DND-41 (cell line): ENCODE data around the gene GPT2.

ENCODE experiments used
- ATAC-seq: fragments of 200-7000 bp; cut with Tn5 transposase; 3 replicates; pipeline ENCODE4 v1.9.1; 2021; ENCODE audit warnings: low read depth; ENCODE audit not compliant: insufficient read depth
- DNase-seq: peaks from one replicate; pipeline ENCODE4 v3.0.0-alpha.2; 2020
- H2AFZ ChIP-seq: 2 replicates; pipeline ENCODE4 v1.6.0; 2012; ENCODE audit warnings: low read depth, low read length
- H3K27ac ChIP-seq: 2 replicates; pipeline ENCODE4 v1.5.1; 2012; ENCODE audit warnings: low read length, inconsistent platforms
- H3K27me3 ChIP-seq: fragments of 200-600 bp; sonication (generic); 2 replicates; pipeline ENCODE4 v1.6.0; 2012; ENCODE audit warnings: low read length, mild to moderate bottlenecking, inconsistent platforms; ENCODE audit not compliant: insufficient read depth, poor library complexity
- H3K36me3 ChIP-seq: 2 replicates; pipeline ENCODE4 v1.5.1; 2012; ENCODE audit warnings: low read length, inconsistent platforms; ENCODE audit not compliant: insufficient read depth
- H3K4me1 ChIP-seq: 2 replicates; pipeline ENCODE4 v1.5.1; 2012; ENCODE audit warnings: mild to moderate bottlenecking, low read length; ENCODE audit not compliant: insufficient read depth
- H3K4me2 ChIP-seq: 2 replicates; pipeline ENCODE4 v1.6.0; 2012; ENCODE audit warnings: mild to moderate bottlenecking, moderate library complexity, low read length, inconsistent platforms; ENCODE audit not compliant: insufficient read depth
- H3K4me3 ChIP-seq, 2 experiments: fragments of 200-600 bp in 1 of 2; shearing (Covaris generic) in 1 of 2; 2 replicates each; pipeline ENCODE4 v1.5.1; 2012 to 2016; ENCODE audit warnings: inconsistent platforms in 2 of 2, low read length in 2 of 2, mild to moderate bottlenecking in 2 of 2, low read depth in 1 of 2, moderate library complexity in 1 of 2
- H3K79me2 ChIP-seq: 2 replicates; pipeline ENCODE4 v1.6.0; 2012; ENCODE audit warnings: low read length, inconsistent platforms; ENCODE audit not compliant: insufficient read depth
- H3K9ac ChIP-seq: 2 replicates; pipeline ENCODE4 v1.6.0; 2012; ENCODE audit warnings: low read depth, mild to moderate bottlenecking, inconsistent platforms, low read length, moderate library complexity
- H3K9me3 ChIP-seq: 2 replicates; pipeline ENCODE4 v1.5.1; 2012; ENCODE audit warnings: low read length, moderate library complexity, mild to moderate bottlenecking, inconsistent platforms; ENCODE audit not compliant: insufficient read depth, severe bottlenecking
- H4K20me1 ChIP-seq: 2 replicates; pipeline ENCODE4 v1.6.0; 2012; ENCODE audit warnings: low read length; ENCODE audit not compliant: insufficient read depth
- EZH2 ChIP-seq: IDR thresholded peaks from 3 replicates; pipeline ENCODE4 v1.6.1; 2012; ENCODE audit warnings: borderline replicate concordance, low read depth, mild to moderate bottlenecking, moderate library complexity, low read length, inconsistent platforms; ENCODE audit not compliant: severe bottlenecking
- TF ChIP-seq, protein P1 (sequence below): IDR thresholded peaks from 2 replicates; pipeline ENCODE4 v1.5.1; 2012; ENCODE audit warnings: borderline replicate concordance, low read length, moderate library complexity, mild to moderate bottlenecking; ENCODE audit not compliant: poor library complexity, severe bottlenecking; ENCODE audit errors: extremely low read depth

GPT2 gene

GRCh38 chr16:46889245-46889941, 5.2 kb downstream of the GPT2 start:
- Histone ChIP-seq H3K4me1 (no peaks in the 10 kb centered on the region), H3K27ac (no peak overlapping the region), H3K9me3 (no peaks in the 10 kb centered on the region), H3K79me2 (no peaks in the 10 kb centered on the region), H3K9ac (no peak overlapping the region), H3K36me3 (no peaks in the 10 kb centered on the region), H2AFZ (no peak overlapping the region), H3K4me2 (no peak overlapping the region), H4K20me1 (no peaks in the 10 kb centered on the region), H3K4me3 (no peak overlapping the region), H3K27me3 (no peaks in the 10 kb centered on the region)
- DNase-seq (no peak), ATAC-seq (no peak)
- TF ChIP-seq, protein P1, sequence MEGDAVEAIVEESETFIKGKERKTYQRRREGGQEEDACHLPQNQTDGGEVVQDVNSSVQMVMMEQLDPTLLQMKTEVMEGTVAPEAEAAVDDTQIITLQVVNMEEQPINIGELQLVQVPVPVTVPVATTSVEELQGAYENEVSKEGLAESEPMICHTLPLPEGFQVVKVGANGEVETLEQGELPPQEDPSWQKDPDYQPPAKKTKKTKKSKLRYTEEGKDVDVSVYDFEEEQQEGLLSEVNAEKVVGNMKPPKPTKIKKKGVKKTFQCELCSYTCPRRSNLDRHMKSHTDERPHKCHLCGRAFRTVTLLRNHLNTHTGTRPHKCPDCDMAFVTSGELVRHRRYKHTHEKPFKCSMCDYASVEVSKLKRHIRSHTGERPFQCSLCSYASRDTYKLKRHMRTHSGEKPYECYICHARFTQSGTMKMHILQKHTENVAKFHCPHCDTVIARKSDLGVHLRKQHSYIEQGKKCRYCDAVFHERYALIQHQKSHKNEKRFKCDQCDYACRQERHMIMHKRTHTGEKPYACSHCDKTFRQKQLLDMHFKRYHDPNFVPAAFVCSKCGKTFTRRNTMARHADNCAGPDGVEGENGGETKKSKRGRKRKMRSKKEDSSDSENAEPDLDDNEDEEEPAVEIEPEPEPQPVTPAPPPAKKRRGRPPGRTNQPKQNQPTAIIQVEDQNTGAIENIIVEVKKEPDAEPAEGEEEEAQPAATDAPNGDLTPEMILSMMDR: no peak
- TF ChIP-seq EZH2: no peak

DNA sequence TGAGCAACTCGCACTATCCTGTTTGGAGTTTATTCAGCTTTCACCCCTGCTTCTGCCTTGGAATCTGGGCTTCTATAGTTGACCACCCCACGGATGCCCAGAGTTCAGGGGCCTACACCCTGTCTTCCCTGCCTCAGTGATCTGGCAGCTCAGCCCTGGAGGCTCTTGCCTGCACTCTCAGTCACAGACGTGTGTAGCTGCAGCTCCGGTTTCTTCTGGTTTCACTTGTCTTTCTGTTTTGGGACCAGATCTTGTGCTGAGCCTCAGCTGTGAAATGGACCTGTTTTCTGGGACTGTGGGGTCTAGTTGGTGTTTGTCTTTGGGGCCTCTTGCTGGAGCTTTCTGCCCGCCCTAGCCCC, 5.8 kb downstream of the GPT2 start:
- H3K4me3 ChIP-seq: no peak overlapping the region
- no peaks in the 10 kb centered on the region for H3K4me1 ChIP-seq
- H2AFZ ChIP-seq: no peak overlapping the region
- H3K27me3 ChIP-seq: no peaks in the 10 kb centered on the region
- no peak overlapping the region for H3K27ac ChIP-seq
- no peaks in the 10 kb centered on the region for H3K79me2 ChIP-seq
- TF ChIP-seq, protein P1: no peak
- no peak for TF ChIP-seq EZH2
- DNase-seq (no peak), ATAC-seq (no peak)
- no peak overlapping the region for H3K9ac ChIP-seq
- no peaks in the 10 kb centered on the region for H3K9me3 ChIP-seq
- no peaks in the 10 kb centered on the region for H4K20me1 ChIP-seq
- no peaks in the 10 kb centered on the region for H3K36me3 ChIP-seq
- no peak overlapping the region for H3K4me2 ChIP-seq

GRCh38 chr16:46891910-46892309, 7.7 kb downstream of the GPT2 start:
- H3K9me3 ChIP-seq: no peaks in the 10 kb centered on the region
- H4K20me1 ChIP-seq: no peaks in the 10 kb centered on the region
- H3K27me3 ChIP-seq: no peaks in the 10 kb centered on the region
- no peaks in the 10 kb centered on the region for H3K36me3 ChIP-seq
- DNase-seq (no peak), ATAC-seq (no peak)
- no peak overlapping the region for H3K4me2 ChIP-seq
- no peak overlapping the region for H3K27ac ChIP-seq
- H2AFZ ChIP-seq: no peak overlapping the region
- no peaks in the 10 kb centered on the region for H3K4me1 ChIP-seq
- no peak overlapping the region for H3K4me3 ChIP-seq
- H3K9ac ChIP-seq: no peak overlapping the region
- no peaks in the 10 kb centered on the region for H3K79me2 ChIP-seq
- TF ChIP-seq EZH2: no peak

DNA sequence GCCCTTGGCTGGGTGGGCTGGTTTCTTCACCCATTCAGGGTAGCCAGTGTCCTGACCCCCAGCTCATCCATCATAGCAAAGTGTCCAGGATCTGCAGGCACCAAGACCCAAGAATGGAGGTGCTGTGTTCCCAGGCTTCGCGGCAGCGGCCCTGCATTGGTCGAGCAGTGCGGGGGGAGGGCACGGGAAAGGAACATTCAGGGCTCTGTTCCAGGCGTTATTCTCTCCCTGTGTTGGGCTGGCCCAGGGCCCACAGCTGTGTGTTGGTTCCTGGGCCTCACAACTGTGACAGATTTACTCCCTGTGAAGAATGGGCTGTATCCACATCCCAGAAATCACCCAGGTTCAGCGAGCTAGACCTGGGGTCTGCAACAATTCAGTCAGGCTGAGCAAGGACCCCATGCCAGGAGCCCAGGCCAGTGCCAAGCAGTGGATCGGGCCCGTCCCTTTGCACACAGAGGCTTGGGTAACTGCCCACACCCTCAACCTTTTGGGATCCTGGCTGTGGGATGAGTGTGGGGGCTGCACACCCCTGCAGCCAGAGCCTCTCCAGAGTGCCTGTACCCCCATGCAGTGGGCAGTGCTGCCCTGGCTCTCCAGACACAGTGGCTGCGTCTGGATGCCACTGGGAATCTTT, 10.0 kb downstream of the GPT2 start:
- no peak for ATAC-seq
- no peak for DNase-seq
- Histone ChIP-seq H3K27ac (no peak overlapping the region), H3K4me1 (no peaks in the 10 kb centered on the region), H3K79me2 (no peaks in the 10 kb centered on the region), H4K20me1 (no peaks in the 10 kb centered on the region), H3K9me3 (no peaks in the 10 kb centered on the region), H3K4me3 (no peak overlapping the region), H3K27me3 (peaks cover 2% of the 10 kb centered on the region), H3K9ac (no peak overlapping the region), H3K4me2 (no peak overlapping the region), H3K36me3 (no peaks in the 10 kb centered on the region), H2AFZ (no peak overlapping the region)
- TF ChIP-seq EZH2: no peak
- TF ChIP-seq, protein P1: no peak
